Measurements from ENCODE around the gene GJD3.

DNA sequence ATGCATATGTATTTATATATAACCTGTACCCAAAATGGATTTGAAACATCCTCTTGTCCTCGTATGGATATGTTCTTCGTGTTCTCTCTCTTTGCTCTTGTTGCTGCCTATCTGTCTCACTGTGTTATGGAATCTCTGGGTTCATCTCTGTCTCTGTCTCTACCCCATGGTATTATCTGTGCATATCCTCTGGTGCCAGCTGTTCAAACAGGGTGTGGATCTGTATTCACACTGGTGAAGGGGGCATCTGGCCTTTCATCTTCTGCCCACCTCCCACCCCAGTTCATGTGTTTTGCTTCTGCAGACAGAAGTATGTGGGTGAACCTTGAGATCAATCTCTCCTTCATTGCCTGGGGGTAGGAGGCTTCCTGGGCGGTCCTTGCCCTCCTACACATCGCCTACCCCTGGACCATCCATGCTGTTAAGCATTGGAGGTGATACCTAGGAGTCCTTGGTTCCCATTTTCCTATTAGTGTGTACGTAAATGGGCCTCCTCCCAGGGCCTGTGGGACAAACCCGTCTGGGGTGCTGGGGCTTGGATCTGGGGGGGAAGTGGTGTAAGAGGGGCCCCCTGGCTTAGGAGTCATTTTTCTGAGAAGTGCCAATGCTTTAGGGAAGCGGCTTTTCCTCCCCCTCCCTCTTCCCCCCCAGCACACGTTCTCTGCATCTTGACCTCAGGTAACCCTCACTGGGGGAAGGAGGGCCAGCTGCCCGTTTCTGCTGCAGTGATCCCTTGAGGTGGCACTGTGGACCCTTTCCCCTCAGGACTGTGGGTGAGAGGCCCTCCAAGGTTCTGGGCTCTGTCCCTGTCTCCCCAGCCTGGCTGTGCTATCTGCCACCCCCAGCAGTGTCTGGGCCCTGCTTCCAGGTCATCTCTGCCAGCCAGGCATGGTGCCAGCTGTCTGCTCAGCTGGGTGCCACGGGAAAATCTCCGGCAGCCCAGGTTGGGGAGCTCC lies 34.4 kb downstream of the GJD3 start:
- TF ChIP-seq TAF1 (IDR thresholded peaks at IDR 0.05; ENCODE audit: borderline replicate concordance, insufficient read depth, low read length): no peak
- TF ChIP-seq, protein P1, sequence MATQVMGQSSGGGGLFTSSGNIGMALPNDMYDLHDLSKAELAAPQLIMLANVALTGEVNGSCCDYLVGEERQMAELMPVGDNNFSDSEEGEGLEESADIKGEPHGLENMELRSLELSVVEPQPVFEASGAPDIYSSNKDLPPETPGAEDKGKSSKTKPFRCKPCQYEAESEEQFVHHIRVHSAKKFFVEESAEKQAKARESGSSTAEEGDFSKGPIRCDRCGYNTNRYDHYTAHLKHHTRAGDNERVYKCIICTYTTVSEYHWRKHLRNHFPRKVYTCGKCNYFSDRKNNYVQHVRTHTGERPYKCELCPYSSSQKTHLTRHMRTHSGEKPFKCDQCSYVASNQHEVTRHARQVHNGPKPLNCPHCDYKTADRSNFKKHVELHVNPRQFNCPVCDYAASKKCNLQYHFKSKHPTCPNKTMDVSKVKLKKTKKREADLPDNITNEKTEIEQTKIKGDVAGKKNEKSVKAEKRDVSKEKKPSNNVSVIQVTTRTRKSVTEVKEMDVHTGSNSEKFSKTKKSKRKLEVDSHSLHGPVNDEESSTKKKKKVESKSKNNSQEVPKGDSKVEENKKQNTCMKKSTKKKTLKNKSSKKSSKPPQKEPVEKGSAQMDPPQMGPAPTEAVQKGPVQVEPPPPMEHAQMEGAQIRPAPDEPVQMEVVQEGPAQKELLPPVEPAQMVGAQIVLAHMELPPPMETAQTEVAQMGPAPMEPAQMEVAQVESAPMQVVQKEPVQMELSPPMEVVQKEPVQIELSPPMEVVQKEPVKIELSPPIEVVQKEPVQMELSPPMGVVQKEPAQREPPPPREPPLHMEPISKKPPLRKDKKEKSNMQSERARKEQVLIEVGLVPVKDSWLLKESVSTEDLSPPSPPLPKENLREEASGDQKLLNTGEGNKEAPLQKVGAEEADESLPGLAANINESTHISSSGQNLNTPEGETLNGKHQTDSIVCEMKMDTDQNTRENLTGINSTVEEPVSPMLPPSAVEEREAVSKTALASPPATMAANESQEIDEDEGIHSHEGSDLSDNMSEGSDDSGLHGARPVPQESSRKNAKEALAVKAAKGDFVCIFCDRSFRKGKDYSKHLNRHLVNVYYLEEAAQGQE (IDR thresholded peaks at IDR 0.05; ENCODE audit: insufficient read depth in 1 of 2, low read depth in 2 of 2, low read length in 2 of 2): no peak
